HCT116 (cell line): ENCODE measurements around the gene TMEM164. TPM values are rescaled to one million over a fixed set of nuclear protein-coding genes. Genes with fewer than 3 reads are reported as not detected.

Experiments
- ATAC-seq: fragments of 200-7000 bp; cut with Tn5 transposase; 2 replicates; pipeline ENCODE4 v1.9.1; 2020; ENCODE audit warnings: mild to moderate bottlenecking, moderate library complexity
- BruUV-seq: library from RNA; stranded (reverse); fragments of 400-500 nt; replicated peaks from 2 replicates; lab custom pipeline; 2021; lab: Mats Ljungman, UMichigan
- CTCF ChIA-PET: fragments of 300-600 bp; sonication (Branson Sonifier 250); formaldehyde crosslinking; loops from one replicate; lab custom pipeline; 2021; ENCODE audit warnings: antibody characterized with exemption; lab: Charles Lee
- POLR2A ChIA-PET: fragments of 300-600, 350-600 bp; sonication (Branson Sonifier 250); formaldehyde crosslinking; loops from one replicate; lab custom pipeline; 2021; ENCODE audit warnings: antibody characterized with exemption; lab: Charles Lee
- RAD21 ChIA-PET, 2 experiments: fragments of 300-600 bp; sonication (Branson Sonifier 250); formaldehyde crosslinking; loops; one replicate each; lab custom pipeline; 2023; ENCODE audit warnings: low total read pairs in 2 of 2; ENCODE audit not compliant: uncharacterized antibody in 2 of 2, unreplicated experiment in 2 of 2, low non-redundant PET in 1 of 2; lab: Charles Lee
- DNase-seq: peaks from one replicate; pipeline ENCODE4 v3.0.0-alpha.2; 2010; ENCODE audit warnings: low read depth, low spot score
- H2AFZ ChIP-seq: fragments of 200-600 bp; shearing (Covaris generic), sonication (generic); 2 replicates; pipeline ENCODE4 v1.6.1; 2017; ENCODE audit warnings: low read depth, mixed run types, mixed read lengths, antibody characterized with exemption, low read length; ENCODE audit not compliant: poor library complexity, severe bottlenecking
- H3K27ac ChIP-seq: 2 replicates; pipeline ENCODE4 v1.5.1; 2012; ENCODE audit warnings: low read depth, low read length
- H3K27me3 ChIP-seq: fragments of 200-600 bp; sonication (generic); 2 replicates; pipeline ENCODE4 v1.6.1; 2016; ENCODE audit warnings: mixed run types, low read length, mixed read lengths; ENCODE audit not compliant: insufficient read depth
- H3K36me3 ChIP-seq, 2 experiments: fragments of 200-500 bp in 1 of 2; fragments of 200-600 bp in 1 of 2; sonication (Bioruptor generic) in 1 of 2; sonication (generic) in 1 of 2; 2 replicates each; pipeline versions ENCODE4 v1.5.1 to v1.6.1; 2014 to 2016; ENCODE audit warnings: low read length in 2 of 2, inconsistent platforms in 1 of 2, mixed read lengths in 1 of 2, mixed run types in 1 of 2; ENCODE audit not compliant: insufficient read depth in 2 of 2, control insufficient read depth in 1 of 2
- H3K4me1 ChIP-seq, 2 experiments: fragments of 200-600 bp in 1 of 2; sonication (generic) in 1 of 2; 2 replicates each; pipeline versions ENCODE4 v1.5.1 to v1.6.1; 2012 to 2017; ENCODE audit warnings: low read length in 2 of 2, inconsistent platforms in 1 of 2, mild to moderate bottlenecking in 1 of 2, mixed read lengths in 1 of 2, mixed run types in 1 of 2, moderate library complexity in 1 of 2; ENCODE audit not compliant: insufficient read depth in 2 of 2, control insufficient read depth in 1 of 2
- H3K4me2 ChIP-seq: fragments of 200-600 bp; sonication (generic); 2 replicates; pipeline ENCODE4 v1.6.1; 2017; ENCODE audit warnings: mixed run types, low read length, mixed read lengths
- H3K4me3 ChIP-seq, 2 experiments: fragments of 200-600 bp in 1 of 2; sonication (generic) in 1 of 2; replicated peaks in 1 of 2; 2 replicates each; pipeline ENCODE4 v1.5.1; 2011 to 2016; ENCODE audit warnings: low read length in 2 of 2, control low read depth in 1 of 2, low read depth in 1 of 2, mild to moderate bottlenecking in 1 of 2, mixed read lengths in 1 of 2, mixed run types in 1 of 2
- H3K79me2 ChIP-seq: fragments of 200-600 bp; sonication (generic); 2 replicates; pipeline ENCODE4 v1.6.1; 2017; ENCODE audit warnings: mild to moderate bottlenecking, mixed run types, low read length, moderate library complexity, mixed read lengths; ENCODE audit not compliant: insufficient read depth
- H3K9ac ChIP-seq: fragments of 200-600 bp; sonication (generic); 2 replicates; pipeline ENCODE4 v1.6.1; 2016; ENCODE audit warnings: low read length, mixed read lengths
- H3K9me2 ChIP-seq: fragments of 200-600 bp; sonication (generic), shearing (Covaris generic); 2 replicates; pipeline ENCODE4 v1.6.1; 2017; ENCODE audit warnings: mixed run types, mild to moderate bottlenecking, moderate library complexity; ENCODE audit not compliant: insufficient read depth
- H3K9me3 ChIP-seq, 2 experiments: fragments of 200-500 bp in 1 of 2; fragments of 200-600 bp in 1 of 2; sonication (Bioruptor generic) in 1 of 2; sonication (generic) in 1 of 2; 2 replicates each; pipeline ENCODE4 v1.6.1; 2014 to 2017; ENCODE audit warnings: low read length in 2 of 2, mixed read lengths in 2 of 2, inconsistent platforms in 1 of 2, low read depth in 1 of 2, mild to moderate bottlenecking in 1 of 2, mixed run types in 1 of 2, moderate library complexity in 1 of 2; ENCODE audit not compliant: control insufficient read depth in 1 of 2, insufficient read depth in 1 of 2
- H4K20me1 ChIP-seq: fragments of 200-600 bp; sonication (generic), shearing (Covaris generic); 2 replicates; pipeline ENCODE4 v1.6.1; 2017; ENCODE audit warnings: mixed run types, mild to moderate bottlenecking, moderate library complexity; ENCODE audit not compliant: insufficient read depth
- ATF3 ChIP-seq: IDR thresholded peaks from 2 replicates; pipeline ENCODE4 v1.6.1; 2012
- CEBPB ChIP-seq: IDR thresholded peaks from 2 replicates; pipeline ENCODE4 v1.6.1; 2012; ENCODE audit warnings: low read depth
- CTCF ChIP-seq, 3 experiments: fragments of 200-600 bp in 1 of 3; sonication (generic) in 1 of 3; IDR thresholded peaks in 2 of 3; conservative IDR thresholded peaks in 1 of 3; 2 replicates each; pipeline ENCODE4 v1.5.1; 2012 to 2017; ENCODE audit warnings: low read depth in 2 of 3, low read length in 2 of 3, antibody characterized with exemption in 1 of 3, borderline replicate concordance in 1 of 3, control low read depth in 1 of 3, mild to moderate bottlenecking in 1 of 3, mixed read lengths in 1 of 3, mixed run types in 1 of 3, moderate library complexity in 1 of 3; ENCODE audit not compliant: insufficient read depth in 1 of 3
- EGR1 ChIP-seq: IDR thresholded peaks from 2 replicates; pipeline ENCODE4 v1.6.1; 2012; ENCODE audit warnings: low read depth
- ELF1 ChIP-seq: IDR thresholded peaks from 2 replicates; pipeline ENCODE4 v1.6.1; 2012; ENCODE audit warnings: low read depth, borderline replicate concordance
- EZH2 ChIP-seq: fragments of 200-600 bp; sonication (generic); IDR thresholded peaks from 2 replicates; pipeline ENCODE4 v1.6.1; 2017; ENCODE audit warnings: antibody characterized with exemption, mixed run types
- EZH2phosphoT487 ChIP-seq: fragments of 200-600 bp; IDR thresholded peaks from 2 replicates; pipeline ENCODE4 v1.6.1; 2018; ENCODE audit warnings: antibody characterized with exemption, borderline replicate concordance
- JUND ChIP-seq: IDR thresholded peaks from 2 replicates; pipeline ENCODE4 v1.6.1; 2012
- MAX ChIP-seq: IDR thresholded peaks from 2 replicates; pipeline ENCODE4 v1.6.1; 2012
- POLR2A ChIP-seq: IDR thresholded peaks from 2 replicates; pipeline ENCODE4 v1.7.0; 2011; ENCODE audit warnings: borderline replicate concordance; ENCODE audit not compliant: insufficient read depth, insufficient read length; ENCODE audit errors: extremely low read depth
- POLR2AphosphoS5 ChIP-seq: IDR thresholded peaks from 2 replicates; pipeline ENCODE4 v1.6.1; 2011; ENCODE audit warnings: mild to moderate bottlenecking, low read depth, low read length, moderate library complexity
- RAD21 ChIP-seq: IDR thresholded peaks from 2 replicates; pipeline ENCODE4 v1.6.1; 2012; ENCODE audit warnings: low read depth, mild to moderate bottlenecking
- REST ChIP-seq: IDR thresholded peaks from 2 replicates; pipeline ENCODE4 v1.6.1; 2012; ENCODE audit warnings: low read depth
- SIN3A ChIP-seq: IDR thresholded peaks from 2 replicates; pipeline ENCODE4 v1.6.1; 2012; ENCODE audit warnings: low read depth
- SRF ChIP-seq: IDR thresholded peaks from 2 replicates; pipeline ENCODE4 v1.6.1; 2012; ENCODE audit warnings: low read depth
- TCF7L2 ChIP-seq: IDR thresholded peaks from 2 replicates; pipeline ENCODE4 v1.7.0; 2011; ENCODE audit warnings: borderline replicate concordance, inconsistent platforms; ENCODE audit not compliant: insufficient read depth, insufficient read length; ENCODE audit errors: extremely low read depth
- YY1 ChIP-seq: IDR thresholded peaks from 2 replicates; pipeline ENCODE4 v1.6.1; 2011; ENCODE audit warnings: low read length, low read depth, moderate library complexity, mild to moderate bottlenecking; ENCODE audit not compliant: insufficient replicate concordance; ENCODE audit errors: extremely low read depth
- ZFX ChIP-seq: fragments of 450-650 bp; IDR thresholded peaks from 2 replicates; pipeline ENCODE4 v1.6.1; 2017
- ZNF274 ChIP-seq: fragments of 200-500 bp; sonication (Bioruptor generic); IDR thresholded peaks from 2 replicates; pipeline ENCODE4 v1.6.1; 2014; ENCODE audit warnings: mild to moderate bottlenecking, low read depth, low read length, inconsistent platforms
- intact Hi-C: fragments of 100-400 bp; cut with micrococcal nuclease; formaldehyde crosslinking; loops from 2 replicates; pipeline ENCODE4 v1.10.0; 2022
- total RNA-seq: library from RNA; stranded (reverse); gene quantifications from one replicate; pipeline ENCODE4 v1.2.1, GENCODE V29; 2021; ENCODE audit not compliant: unreplicated experiment

Gene TMEM164
- total RNA-seq, 1 experiment from 2014 or later = 18.7 TPM

- no peaks in the 10 kb centered on the region for H3K9me3 ChIP-seq
- H3K4me3 ChIP-seq = no peak overlapping the region
- H3K9ac ChIP-seq = no peak overlapping the region
- H4K20me1 ChIP-seq = no peaks in the 10 kb centered on the region
- no peak for DNase-seq
- no peak overlapping the region for H2AFZ ChIP-seq
- TF ChIP-seq MAX (no peak), POLR2A (no peak), RAD21 (no peak), EZH2phosphoT487 (no peak), EGR1 (no peak), CEBPB (no peak), ATF3 (no peak), ZFX (no peak), JUND (no peak), EZH2 (no peak), ELF1 (no peak), CTCF (IDR thresholded peaks at IDR 0.05 in 2 of 3, conservative IDR thresholded peaks at IDR 0.05 in 1 of 3; ENCODE audit: borderline replicate concordance in 1 of 3, insufficient read depth in 1 of 3, low read depth in 2 of 3, low read length in 2 of 3) (no peak), YY1 (no peak), SRF (no peak), SIN3A (no peak), REST (no peak), ZNF274 (no peak), TCF7L2 (no peak), POLR2AphosphoS5 (no peak)
- TF ChIP-seq, all 23 proteins: peak for 0
- Histone ChIP-seq H3K4me1 (peaks cover 0 to 16% of the 10 kb centered on the region in 2 experiments; a peak in 2 of 4 replicates), H3K27me3 (no peaks in the 10 kb centered on the region), H3K79me2 (0 out of 2 replicates have a peak, but pooled peaks cover 5% of the 10 kb centered on the region), H3K4me2 (0 out of 2 replicates have a peak overlapping the region, but pooled peaks have one; percentile 51), H3K9me2 (no peaks in the 10 kb centered on the region), H3K27ac (no peak overlapping the region), H3K36me3 (no peaks in the 10 kb centered on the region)
- BruUV-seq = no TSS peak
- ATAC-seq = no peak
- ChIA-PET CTCF (interaction anchor here (1.4 kb wide), 1 partner anchor 121 kb away, joined by 3 read pairs; no protein-coding TSS in a partner anchor), RAD21 (no interaction called here), POLR2A (no interaction called here)
- intact Hi-C loops = no loop called here
Measured at GRCh38 chrX:110025395-110025794, 22.5 kb downstream of the TMEM164 start.
